HepG2 (cell line): ENCODE results near the gene CMTM2. TPM values are rescaled to one million over a fixed set of nuclear protein-coding genes. Genes with fewer than 3 reads are reported as not detected.

Source experiments
- EED ChIP-seq: sonication (generic); formaldehyde crosslinking; IDR thresholded peaks from 2 replicates; pipeline ENCODE4 v1.5.0; 2020; ENCODE audit warnings: mild to moderate bottlenecking, missing genetic modification reagents
- FOXA1 ChIP-seq, 2 experiments: fragments of 450-650 bp in 1 of 2; sonication (generic) in 1 of 2; formaldehyde crosslinking in 1 of 2; IDR thresholded peaks; 2 replicates each; pipeline versions ENCODE4 v1.4.0 to v1.6.1; 2016 to 2020; ENCODE audit warnings: missing genetic modification reagents in 1 of 2
- IRX3 ChIP-seq: sonication (generic); formaldehyde crosslinking; IDR thresholded peaks from 2 replicates; pipeline ENCODE4 v1.8.1; 2023; ENCODE audit warnings: mild to moderate bottlenecking, low read depth, missing genetic modification reagents, borderline replicate concordance
- KDM4B ChIP-seq: sonication (generic); formaldehyde crosslinking; IDR thresholded peaks from 2 replicates; pipeline ENCODE4 v1.4.0; 2020; ENCODE audit warnings: missing genetic modification reagents
- MXI1 ChIP-seq: IDR thresholded peaks from 3 replicates; pipeline ENCODE4 v1.6.1; 2012; ENCODE audit warnings: low read depth, low read length, inconsistent platforms, borderline replicate concordance
- NCOA2 ChIP-seq: sonication (generic); formaldehyde crosslinking; IDR thresholded peaks from 2 replicates; pipeline ENCODE4 v1.8.0; 2022; ENCODE audit warnings: inconsistent platforms
- REXO4 ChIP-seq: sonication (generic); formaldehyde crosslinking; IDR thresholded peaks from 2 replicates; pipeline ENCODE4 v1.8.0; 2022; ENCODE audit warnings: missing genetic modification reagents, mild to moderate bottlenecking, borderline replicate concordance
- TFDP1 ChIP-seq: IDR thresholded peaks from 2 replicates; pipeline ENCODE4 v1.6.1; 2016; ENCODE audit warnings: missing compliant biosample characterization, missing genetic modification reagents, borderline replicate concordance
- USF2 ChIP-seq, 2 experiments: sonication (generic) in 1 of 2; formaldehyde crosslinking in 1 of 2; IDR thresholded peaks; 2 replicates each; pipeline versions ENCODE4 v1.5.1 to v1.6.1; 2011 to 2020; ENCODE audit warnings: borderline replicate concordance in 1 of 2, low read depth in 1 of 2, low read length in 1 of 2, mild to moderate bottlenecking in 1 of 2, missing genetic modification reagents in 1 of 2, moderate library complexity in 1 of 2
- ZNF367 ChIP-seq: sonication (generic); formaldehyde crosslinking; IDR thresholded peaks from 2 replicates; pipeline ENCODE4 v1.4.0; 2020; ENCODE audit warnings: missing genetic modification reagents, borderline replicate concordance
- ZNF609 ChIP-seq: sonication (generic); formaldehyde crosslinking; IDR thresholded peaks from 2 replicates; pipeline ENCODE4 v1.4.0; 2020; ENCODE audit warnings: mild to moderate bottlenecking, missing genetic modification reagents, borderline replicate concordance
- ZNF687 ChIP-seq: sonication (generic); formaldehyde crosslinking; IDR thresholded peaks from 2 replicates; pipeline ENCODE4 v1.5.1; 2020; ENCODE audit warnings: mild to moderate bottlenecking, missing genetic modification reagents, moderate library complexity
- ZNF7 ChIP-seq: IDR thresholded peaks from 2 replicates; pipeline ENCODE4 v1.6.1; 2016; ENCODE audit warnings: missing biosample characterization, missing genetic modification reagents
- ZNF850 ChIP-seq: sonication (generic); formaldehyde crosslinking; conservative IDR thresholded peaks from 2 replicates; pipeline ENCODE4 v1.9.0; 2021; ENCODE audit warnings: mild to moderate bottlenecking, missing genetic modification reagents
- polyA plus RNA-seq, 8 experiments: library from polyadenylated mRNA; depleted of rRNA in 3 of 8; stranded (reverse) in 7 of 8; unstranded in 1 of 8; fragments of >200 nt; fragmentation: Illumina TruSeq in 4 of 8; extraction: Trizol in 4 of 8; gene quantifications; 2 replicates each; pipeline versions ENCODE4 v1.2.1 to v1.2.3, GENCODE V29; 2011 to 2016; ENCODE audit warnings: low read depth in 4 of 8, missing spikeins in 1 of 8, mixed read lengths in 1 of 8; ENCODE audit not compliant: insufficient read depth in 1 of 8
- total RNA-seq, 5 experiments: library from RNA; depleted of rRNA; stranded (reverse); fragments of >200 nt; fragmentation: Illumina TruSeq; extraction: Trizol; gene quantifications; 2 replicates each; pipeline ENCODE4 v1.2.3, GENCODE V29; 2016; ENCODE audit warnings: low read depth in 1 of 5

CMTM2 gene
- total and polyA plus RNA-seq, 2 of the 13 experiments (the other 11 are each of a cell fraction or from before 2014, with no cell fraction given) = not detected

- TF ChIP-seq USF2 (IDR thresholded peaks at IDR 0.05; ENCODE audit: low read depth, low read length) = no peak
- peak; percentile 75 for TF ChIP-seq USF2 (CRISPR knock-in tag; IDR thresholded peaks at IDR 0.05; ENCODE audit: borderline replicate concordance)
- TF ChIP-seq ZNF609 (CRISPR knock-in tag) = no peak; the same call in 1 of the 2 replicates
- no peak for TF ChIP-seq FOXA1 (IDR thresholded peaks at IDR 0.05)
- TF ChIP-seq FOXA1 (CRISPR knock-in tag; IDR thresholded peaks at IDR 0.05) = no peak; the same call in 1 of the 2 replicates
- peak; percentile 99 for TF ChIP-seq EED (CRISPR knock-in tag)
- peak; percentile 95; the same call in 1 of the 2 replicates for TF ChIP-seq REXO4 (CRISPR knock-in tag)
- TF ChIP-seq MXI1 = peak; percentile 54; the same call in 1 of the 3 replicates
- peak; percentile 29; the same call in 1 of the 2 replicates for TF ChIP-seq ZNF7 (CRISPR knock-in tag)
- peak; percentile 61 for TF ChIP-seq NCOA2
- TF ChIP-seq ZNF367 = peak; percentile 97
- peak; percentile 99 for TF ChIP-seq TFDP1 (CRISPR knock-in tag)
- TF ChIP-seq KDM4B (CRISPR knock-in tag) = peak; percentile 84; the same call in 1 of the 2 replicates
- peak; percentile 98; the same call in 1 of the 2 replicates for TF ChIP-seq IRX3 (CRISPR knock-in tag)
- TF ChIP-seq ZNF687 (CRISPR knock-in tag) = peak; percentile 100
- no peak for TF ChIP-seq ZNF850
These were observed 26.7 kb upstream of the CMTM2 start, which contains the start of gene CKLF (continued) for GRCh38 chr16:66552286-66553177.
